Measurements from ENCODE around the gene GALNT10. TPM values are rescaled to one million over a fixed set of nuclear protein-coding genes. Genes with fewer than 3 reads are reported as not detected.

Gene GALNT10
- total and polyA plus RNA-seq, 2 of the 8 experiments (the other 6 are each of a cell fraction or from before 2014, with no cell fraction given) = 4.6 to 15.5 TPM

GRCh38 chr5:154201108-154201769 is 10.7 kb downstream of the GALNT10 start:
- DNase-seq (ENCODE audit: low read depth in 1 of 2, low spot score in 2 of 2) = no peak
- no peak overlapping the region for H2BK12ac ChIP-seq (ENCODE audit: low read depth, low read length)

More at GRCh38 chr5:154201108-154201769, 10.7 kb downstream of the GALNT10 start:
- no peak overlapping the region for H2BK120ac ChIP-seq (replicated peaks; ENCODE audit: low read depth, low read length)
- H4K91ac ChIP-seq (replicated peaks; ENCODE audit: insufficient read length, low read length) = no peak overlapping the region
- no peaks in the 10 kb centered on the region for H3K9me3 ChIP-seq (ENCODE audit: insufficient read depth in 2 of 2, low read depth in 1 of 2, low read length in 1 of 2)
- no peaks in the 10 kb centered on the region for H3K23me2 ChIP-seq (ENCODE audit: low read depth, low read length)
- H3K36me3 ChIP-seq (ENCODE audit: control insufficient read depth in 2 of 4, insufficient read depth in 4 of 4, low read length in 3 of 4) = no peaks in the 10 kb centered on the region
- no peak overlapping the region for H3K4me2 ChIP-seq (ENCODE audit: insufficient read depth in 1 of 2, low read depth in 2 of 2, low read length in 2 of 2)
- no peak overlapping the region for H3K9ac ChIP-seq (replicated peaks in 1 of 4; ENCODE audit: extremely low read depth in 1 of 4, low read depth in 3 of 4, low read length in 3 of 4)
- H3K27ac ChIP-seq (ENCODE audit: low read depth, low read length) = no peak overlapping the region
- no peak overlapping the region for H3K4me3 ChIP-seq (ENCODE audit: extremely low read depth in 1 of 4, insufficient read depth in 2 of 4, low read depth in 3 of 4, low read length in 4 of 4)
- no peak overlapping the region for H3K56ac ChIP-seq (replicated peaks; ENCODE audit: insufficient read length, low read depth, low read length)
- no peaks in the 10 kb centered on the region for H3K79me1 ChIP-seq (ENCODE audit: low read depth, low read length)
- H4K5ac ChIP-seq (ENCODE audit: insufficient read length, low read depth, low read length) = no peak overlapping the region
- no peak overlapping the region for H2BK20ac ChIP-seq (ENCODE audit: low read length)
- no peak for FAIRE-seq
- no peak overlapping the region for H3K18ac ChIP-seq (ENCODE audit: extremely low read depth, low read length)
- ChIA-PET CTCF (ENCODE audit: partially characterized antibody) (interaction anchor here (0.9 to 8.3 kb wide), 6 partner anchors 12 to 204 kb away, joined by 3 to 57 read pairs (median 4); no protein-coding TSS in a partner anchor), POLR2A (ENCODE audit: partially characterized antibody) (no interaction called here)
- peak overlapping the region; percentile 4; the same call in 1 of the 2 replicates for H4K8ac ChIP-seq (ENCODE audit: extremely low read depth, insufficient read depth, low read length)
- no peaks in the 10 kb centered on the region for H3K79me2 ChIP-seq (ENCODE audit: control insufficient read depth in 1 of 2, insufficient read depth in 2 of 2, low read length in 2 of 2)
- no peak overlapping the region for H2AFZ ChIP-seq (ENCODE audit: low read length)
- H4K20me1 ChIP-seq (replicated peaks in 1 of 2; ENCODE audit: control insufficient read depth in 1 of 2, insufficient read depth in 2 of 2, low read length in 2 of 2) = no peaks in the 10 kb centered on the region
- 80% methylated on average over 7 of the region's 7 CpGs; no CpG with 5 or more reads in 1 of the 2 experiments for WGBS, 2 experiments (ENCODE audit: extremely low coverage in 1 of 2, insufficient coverage in 1 of 2, insufficient read length in 1 of 2, insufficient replicate concordance in 2 of 2, low coverage in 1 of 2, low lambda C conversion rate in 2 of 2, missing lambda C conversion rate in 1 of 2)
- H3K4me1 ChIP-seq (replicated peaks in 1 of 4; ENCODE audit: control insufficient read depth in 3 of 4, insufficient read depth in 4 of 4, low read length in 3 of 4) = peaks cover 0 to 14% (median 6%) of the 10 kb centered on the region in 4 experiments; a peak in 4 of 7 replicates
- no peaks in the 10 kb centered on the region for H3K27me3 ChIP-seq (replicated peaks in 1 of 4; ENCODE audit: control insufficient read depth in 3 of 4, extremely low read depth in 1 of 4, insufficient read depth in 3 of 4, low read length in 3 of 4)
- H3K14ac ChIP-seq (ENCODE audit: insufficient read length) = no peak overlapping the region
- no peak overlapping the region for H2BK15ac ChIP-seq (ENCODE audit: low read length)
- H2BK5ac ChIP-seq (ENCODE audit: low read depth, low read length) = no peak overlapping the region
- H3K4ac ChIP-seq (replicated peaks; ENCODE audit: insufficient read length, low read depth, low read length) = no peak overlapping the region
- TF ChIP-seq KDM1A (IDR thresholded peaks at IDR 0.05; ENCODE audit: borderline replicate concordance, low read length) (0 out of 2 replicates have a peak, but pooled peaks have one; percentile 12), PHF8 (conservative IDR thresholded peaks at IDR 0.05; ENCODE audit: low read depth, low read length) (no peak)
- no peak overlapping the region for H3K23ac ChIP-seq (ENCODE audit: insufficient read length)
- H2AK5ac ChIP-seq (ENCODE audit: low read depth, low read length) = no peak overlapping the region; the same call in 1 of the 2 replicates
